ENCODE results near the gene NUCKS1. TPM values are rescaled to one million over a fixed set of nuclear protein-coding genes. Genes with fewer than 3 reads are reported as not detected.

The NUCKS1 gene
- total and polyA plus RNA-seq, 10 of the 15 experiments (the other 5 are each of a cell fraction or from before 2014, with no cell fraction given), result 40.5 to 135 (median 55.5) TPM

DNA sequence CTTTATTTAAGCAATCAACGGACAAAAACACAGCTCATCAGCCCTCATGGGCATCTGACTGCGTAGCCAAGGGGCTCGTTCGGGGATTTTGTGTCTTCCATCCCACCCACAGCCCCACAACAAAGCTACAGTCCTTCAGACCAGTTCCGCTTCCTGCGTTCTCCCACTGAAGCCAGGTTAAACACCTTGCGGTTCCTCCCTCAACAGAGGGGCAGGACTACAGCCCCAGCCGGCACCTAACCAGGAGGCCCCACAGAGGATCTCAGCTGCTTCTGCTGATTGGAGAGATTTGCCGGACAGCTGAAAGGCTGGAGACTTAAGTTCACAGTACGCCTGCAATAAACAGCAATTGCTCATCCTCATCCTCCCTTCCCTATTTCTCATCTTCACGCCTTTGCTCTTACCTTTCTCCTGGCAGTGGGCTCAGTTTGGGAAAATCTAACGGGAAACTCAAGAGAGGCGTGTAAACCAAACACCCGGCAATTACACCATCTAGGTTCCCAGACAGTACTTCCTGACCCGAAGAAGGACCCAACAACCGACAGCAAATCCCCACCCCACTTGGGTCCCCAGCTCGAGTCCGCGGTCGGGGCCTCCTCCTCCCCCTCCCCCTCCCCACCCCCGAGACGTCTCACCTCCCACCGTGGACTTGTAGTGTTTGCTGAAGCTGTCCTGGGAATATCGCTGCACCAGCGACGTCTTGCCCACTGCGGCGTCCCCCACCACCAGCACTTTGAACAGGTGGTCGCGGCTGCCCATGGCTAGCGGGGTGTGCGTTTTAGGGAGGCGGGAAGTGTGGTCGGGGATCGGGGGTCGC lies 24.4 kb upstream of the NUCKS1 start (continued):
- TF ChIP-seq, protein P1, sequence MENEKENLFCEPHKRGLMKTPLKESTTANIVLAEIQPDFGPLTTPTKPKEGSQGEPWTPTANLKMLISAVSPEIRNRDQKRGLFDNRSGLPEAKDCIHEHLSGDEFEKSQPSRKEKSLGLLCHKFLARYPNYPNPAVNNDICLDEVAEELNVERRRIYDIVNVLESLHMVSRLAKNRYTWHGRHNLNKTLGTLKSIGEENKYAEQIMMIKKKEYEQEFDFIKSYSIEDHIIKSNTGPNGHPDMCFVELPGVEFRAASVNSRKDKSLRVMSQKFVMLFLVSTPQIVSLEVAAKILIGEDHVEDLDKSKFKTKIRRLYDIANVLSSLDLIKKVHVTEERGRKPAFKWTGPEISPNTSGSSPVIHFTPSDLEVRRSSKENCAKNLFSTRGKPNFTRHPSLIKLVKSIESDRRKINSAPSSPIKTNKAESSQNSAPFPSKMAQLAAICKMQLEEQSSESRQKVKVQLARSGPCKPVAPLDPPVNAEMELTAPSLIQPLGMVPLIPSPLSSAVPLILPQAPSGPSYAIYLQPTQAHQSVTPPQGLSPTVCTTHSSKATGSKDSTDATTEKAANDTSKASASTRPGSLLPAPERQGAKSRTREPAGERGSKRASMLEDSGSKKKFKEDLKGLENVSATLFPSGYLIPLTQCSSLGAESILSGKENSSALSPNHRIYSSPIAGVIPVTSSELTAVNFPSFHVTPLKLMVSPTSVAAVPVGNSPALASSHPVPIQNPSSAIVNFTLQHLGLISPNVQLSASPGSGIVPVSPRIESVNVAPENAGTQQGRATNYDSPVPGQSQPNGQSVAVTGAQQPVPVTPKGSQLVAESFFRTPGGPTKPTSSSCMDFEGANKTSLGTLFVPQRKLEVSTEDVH (IDR thresholded peaks at IDR 0.05; ENCODE audit: low read depth, partially characterized antibody), result no peak
- TF ChIP-seq, protein P2, sequence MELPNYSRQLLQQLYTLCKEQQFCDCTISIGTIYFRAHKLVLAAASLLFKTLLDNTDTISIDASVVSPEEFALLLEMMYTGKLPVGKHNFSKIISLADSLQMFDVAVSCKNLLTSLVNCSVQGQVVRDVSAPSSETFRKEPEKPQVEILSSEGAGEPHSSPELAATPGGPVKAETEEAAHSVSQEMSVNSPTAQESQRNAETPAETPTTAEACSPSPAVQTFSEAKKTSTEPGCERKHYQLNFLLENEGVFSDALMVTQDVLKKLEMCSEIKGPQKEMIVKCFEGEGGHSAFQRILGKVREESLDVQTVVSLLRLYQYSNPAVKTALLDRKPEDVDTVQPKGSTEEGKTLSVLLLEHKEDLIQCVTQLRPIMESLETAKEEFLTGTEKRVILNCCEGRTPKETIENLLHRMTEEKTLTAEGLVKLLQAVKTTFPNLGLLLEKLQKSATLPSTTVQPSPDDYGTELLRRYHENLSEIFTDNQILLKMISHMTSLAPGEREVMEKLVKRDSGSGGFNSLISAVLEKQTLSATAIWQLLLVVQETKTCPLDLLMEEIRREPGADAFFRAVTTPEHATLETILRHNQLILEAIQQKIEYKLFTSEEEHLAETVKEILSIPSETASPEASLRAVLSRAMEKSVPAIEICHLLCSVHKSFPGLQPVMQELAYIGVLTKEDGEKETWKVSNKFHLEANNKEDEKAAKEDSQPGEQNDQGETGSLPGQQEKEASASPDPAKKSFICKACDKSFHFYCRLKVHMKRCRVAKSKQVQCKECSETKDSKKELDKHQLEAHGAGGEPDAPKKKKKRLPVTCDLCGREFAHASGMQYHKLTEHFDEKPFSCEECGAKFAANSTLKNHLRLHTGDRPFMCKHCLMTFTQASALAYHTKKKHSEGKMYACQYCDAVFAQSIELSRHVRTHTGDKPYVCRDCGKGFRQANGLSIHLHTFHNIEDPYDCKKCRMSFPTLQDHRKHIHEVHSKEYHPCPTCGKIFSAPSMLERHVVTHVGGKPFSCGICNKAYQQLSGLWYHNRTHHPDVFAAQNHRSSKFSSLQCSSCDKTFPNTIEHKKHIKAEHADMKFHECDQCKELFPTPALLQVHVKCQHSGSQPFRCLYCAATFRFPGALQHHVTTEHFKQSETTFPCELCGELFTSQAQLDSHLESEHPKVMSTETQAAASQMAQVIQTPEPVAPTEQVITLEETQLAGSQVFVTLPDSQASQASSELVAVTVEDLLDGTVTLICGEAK (IDR thresholded peaks at IDR 0.05; ENCODE audit: borderline replicate concordance), result no peak
- peak; percentile 58 for TF ChIP-seq MXI1 (IDR thresholded peaks at IDR 0.05; ENCODE audit: low read depth, low read length)
- TF ChIP-seq NFYB (IDR thresholded peaks at IDR 0.05; ENCODE audit: insufficient read depth, low read depth, low read length), result peak; percentile 66
- peak; percentile 83; the same call in 1 of the 2 replicates for TF ChIP-seq SPI1 (IDR thresholded peaks at IDR 0.05; ENCODE audit: borderline replicate concordance, insufficient read depth, low read depth, low read length)
- no peak for TF ChIP-seq EP300 (IDR thresholded peaks at IDR 0.05; ENCODE audit: borderline replicate concordance in 1 of 2, control insufficient read depth in 1 of 2, low read depth in 2 of 2, low read length in 2 of 2)
- peak; percentile 24; the same call in 1 of the 3 replicates for TF ChIP-seq POU2F2 (IDR thresholded peaks at IDR 0.05; ENCODE audit: borderline replicate concordance, low read depth, low read length)
- TF ChIP-seq SMAD5 (IDR thresholded peaks at IDR 0.05; ENCODE audit: low read depth), result no peak
- peak; percentile 83 to 90; a peak in 3 of 4 replicates for TF ChIP-seq IKZF2 (IDR thresholded peaks at IDR 0.05)
- peak; percentile 89 for TF ChIP-seq PAX5 (IDR thresholded peaks at IDR 0.05; ENCODE audit: borderline replicate concordance, low read depth, low read length)
- TF ChIP-seq POLR2AphosphoS5 (IDR thresholded peaks at IDR 0.05; ENCODE audit: low read length), result peak; percentile 52; the same call in 1 of the 2 replicates
- 0 out of 2 replicates have a peak, but pooled peaks have one; percentile 16 for TF ChIP-seq IRF4 (IDR thresholded peaks at IDR 0.05; ENCODE audit: low read depth, low read length)
- TF ChIP-seq RELA (IDR thresholded peaks at IDR 0.05; ENCODE audit: borderline replicate concordance, partially characterized antibody), result no peak
- TF ChIP-seq NRF1 (conservative IDR thresholded peaks at IDR 0.05; ENCODE audit: low read depth, low read length), result no peak
- 0 out of 2 replicates have a peak, but pooled peaks have one; percentile 7 for TF ChIP-seq BCL11A (IDR thresholded peaks at IDR 0.05; ENCODE audit: low read depth, low read length)
- peak; percentile 37; the same call in 1 of the 2 replicates for TF ChIP-seq CREM (IDR thresholded peaks at IDR 0.05; ENCODE audit: low read depth)
- TF ChIP-seq, protein P3, sequence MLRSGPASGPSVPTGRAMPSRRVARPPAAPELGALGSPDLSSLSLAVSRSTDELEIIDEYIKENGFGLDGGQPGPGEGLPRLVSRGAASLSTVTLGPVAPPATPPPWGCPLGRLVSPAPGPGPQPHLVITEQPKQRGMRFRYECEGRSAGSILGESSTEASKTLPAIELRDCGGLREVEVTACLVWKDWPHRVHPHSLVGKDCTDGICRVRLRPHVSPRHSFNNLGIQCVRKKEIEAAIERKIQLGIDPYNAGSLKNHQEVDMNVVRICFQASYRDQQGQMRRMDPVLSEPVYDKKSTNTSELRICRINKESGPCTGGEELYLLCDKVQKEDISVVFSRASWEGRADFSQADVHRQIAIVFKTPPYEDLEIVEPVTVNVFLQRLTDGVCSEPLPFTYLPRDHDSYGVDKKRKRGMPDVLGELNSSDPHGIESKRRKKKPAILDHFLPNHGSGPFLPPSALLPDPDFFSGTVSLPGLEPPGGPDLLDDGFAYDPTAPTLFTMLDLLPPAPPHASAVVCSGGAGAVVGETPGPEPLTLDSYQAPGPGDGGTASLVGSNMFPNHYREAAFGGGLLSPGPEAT (IDR thresholded peaks at IDR 0.05; ENCODE audit: low read depth), result peak; percentile 64; the same call in 1 of the 2 replicates
- no peak for TF ChIP-seq ESRRA (IDR thresholded peaks at IDR 0.05; ENCODE audit: low read length)

Data from GM12878 (cell line).